Smooth muscle cell (in vitro differentiated cells): ENCODE results near the gene SPTBN4. TPM values are rescaled to one million over a fixed set of nuclear protein-coding genes. Genes with fewer than 3 reads are reported as not detected.

Experiments used
- DNase-seq: peaks from one replicate; lab custom pipeline; 2025; ENCODE audit not compliant: unreplicated experiment; lab: John Stamatoyannopoulos, UW
- H2AFZ ChIP-seq: fragments of 200-600 bp; sonication (generic); 2 replicates; pipeline ENCODE4 v1.6.0; 2016; ENCODE audit warnings: antibody characterized with exemption, low read depth, mild to moderate bottlenecking
- H3F3A ChIP-seq: fragments of 200-600 bp; sonication (generic); 2 replicates; pipeline ENCODE4 v1.6.0; 2017; ENCODE audit warnings: antibody characterized with exemption, low read depth
- H3K27ac ChIP-seq: fragments of 200-600 bp; sonication (generic); 2 replicates; pipeline ENCODE4 v1.5.1; 2016; ENCODE audit warnings: low read depth, mild to moderate bottlenecking
- H3K27me3 ChIP-seq: fragments of 200-600 bp; sonication (generic); 2 replicates; pipeline ENCODE4 v1.6.1; 2016; ENCODE audit warnings: low read depth, mild to moderate bottlenecking
- H3K36me3 ChIP-seq: fragments of 200-600 bp; sonication (generic); 2 replicates; pipeline ENCODE4 v1.5.1; 2016; ENCODE audit warnings: low read depth
- H3K4me1 ChIP-seq: fragments of 200-600 bp; sonication (generic); 2 replicates; pipeline ENCODE4 v1.5.1; 2016; ENCODE audit warnings: low read depth
- H3K4me2 ChIP-seq: fragments of 200-600 bp; sonication (generic); 2 replicates; pipeline ENCODE4 v1.6.0; 2016; ENCODE audit warnings: mild to moderate bottlenecking
- H3K4me3 ChIP-seq: fragments of 200-600 bp; sonication (generic); 2 replicates; pipeline ENCODE4 v1.5.1; 2016; ENCODE audit warnings: mild to moderate bottlenecking
- H3K79me2 ChIP-seq: fragments of 200-600 bp; sonication (generic); 2 replicates; pipeline ENCODE4 v1.6.0; 2016; ENCODE audit warnings: low read depth, mild to moderate bottlenecking
- H3K9ac ChIP-seq: fragments of 200-600 bp; sonication (generic); 2 replicates; pipeline ENCODE4 v1.6.0; 2016; ENCODE audit warnings: low read depth
- H3K9me3 ChIP-seq: fragments of 200-600 bp; sonication (generic); replicated peaks from 2 replicates; pipeline ENCODE4 v1.5.1; 2016; ENCODE audit warnings: low read depth
- H4K20me1 ChIP-seq: fragments of 200-600 bp; sonication (generic); 2 replicates; pipeline ENCODE4 v1.6.0; 2016; ENCODE audit warnings: low read depth
- WGBS: methylation state at CpG from one replicate; pipeline ENCODE4 v1.1.7; 2016; ENCODE audit warnings: low lambda C conversion rate; 5-methylcytosine and 5-hydroxymethylcytosine counted together
- polyA plus RNA-seq: library from polyadenylated mRNA; unstranded; fragments of >200 nt; fragmentation: Nextera tagmentation; extraction: Ambion mirVana; gene quantifications from 2 replicates; pipeline ENCODE4 v1.2.1, GENCODE V29; 2016
- total RNA-seq: library from RNA; depleted of rRNA; stranded (reverse); fragments of >200 nt; gene quantifications from 2 replicates; pipeline ENCODE4 v1.2.3, GENCODE V29; 2014
- TF ChIP-seq, protein P1 (sequence below): fragments of 200-600 bp; sonication (generic); IDR thresholded peaks from 2 replicates; pipeline ENCODE4 v1.5.1; 2017; ENCODE audit warnings: borderline replicate concordance, mild to moderate bottlenecking, antibody characterized with exemption; ENCODE audit not compliant: insufficient read depth, poor library complexity, severe bottlenecking

Gene SPTBN4
- total and polyA plus RNA-seq, 2 experiments from 2014 or later, result 1.0 to 1.2 TPM

DNA sequence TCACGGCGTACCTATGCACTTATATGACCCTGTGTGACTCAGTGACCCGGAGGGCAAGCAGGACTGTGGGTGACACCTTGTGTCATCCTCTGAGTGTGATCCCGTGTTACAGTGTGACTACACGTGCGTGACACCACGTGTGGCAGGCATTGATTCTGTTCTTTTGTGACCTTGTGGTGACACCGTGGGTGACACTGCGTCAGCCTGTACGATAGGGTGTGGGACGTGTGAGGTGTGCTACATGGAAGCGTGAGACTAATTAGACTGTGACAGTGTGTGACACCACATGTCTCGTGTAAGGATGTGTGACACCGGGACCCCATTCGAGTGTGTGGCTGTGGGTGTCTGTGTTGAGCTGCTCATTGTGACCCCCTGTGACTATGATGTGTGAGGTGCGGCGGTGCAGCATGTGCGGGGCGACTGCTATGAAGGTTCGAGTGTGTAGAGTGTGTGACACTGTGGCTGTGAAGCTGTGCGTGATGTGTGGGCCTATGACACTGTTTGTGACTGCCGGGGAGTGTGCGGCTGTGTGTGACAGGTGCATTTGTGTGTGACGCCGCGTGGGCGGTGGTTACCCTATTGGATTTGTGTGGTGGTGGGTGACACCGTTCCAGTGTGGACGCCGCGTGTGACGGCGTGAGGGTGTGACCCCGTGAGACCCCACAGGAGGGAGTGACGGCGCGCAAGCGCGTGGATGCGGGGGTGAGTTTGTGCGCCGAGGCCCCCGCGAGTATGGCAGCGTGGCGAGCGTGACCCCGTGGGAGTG is 399 bp upstream of the SPTBN4 start:
- no peak for DNase-seq
- H3K4me1 ChIP-seq, result peaks cover 4% of the 10 kb centered on the region
- H3F3A ChIP-seq, result no peaks in the 10 kb centered on the region
- peak overlapping the region; percentile 88 for H3K4me2 ChIP-seq
- H3K9ac ChIP-seq, result no peak overlapping the region
- H3K27ac ChIP-seq, result no peak overlapping the region
- H3K9me3 ChIP-seq, result no peaks in the 10 kb centered on the region
- H4K20me1 ChIP-seq, result no peaks in the 10 kb centered on the region
- TF ChIP-seq, protein P1, sequence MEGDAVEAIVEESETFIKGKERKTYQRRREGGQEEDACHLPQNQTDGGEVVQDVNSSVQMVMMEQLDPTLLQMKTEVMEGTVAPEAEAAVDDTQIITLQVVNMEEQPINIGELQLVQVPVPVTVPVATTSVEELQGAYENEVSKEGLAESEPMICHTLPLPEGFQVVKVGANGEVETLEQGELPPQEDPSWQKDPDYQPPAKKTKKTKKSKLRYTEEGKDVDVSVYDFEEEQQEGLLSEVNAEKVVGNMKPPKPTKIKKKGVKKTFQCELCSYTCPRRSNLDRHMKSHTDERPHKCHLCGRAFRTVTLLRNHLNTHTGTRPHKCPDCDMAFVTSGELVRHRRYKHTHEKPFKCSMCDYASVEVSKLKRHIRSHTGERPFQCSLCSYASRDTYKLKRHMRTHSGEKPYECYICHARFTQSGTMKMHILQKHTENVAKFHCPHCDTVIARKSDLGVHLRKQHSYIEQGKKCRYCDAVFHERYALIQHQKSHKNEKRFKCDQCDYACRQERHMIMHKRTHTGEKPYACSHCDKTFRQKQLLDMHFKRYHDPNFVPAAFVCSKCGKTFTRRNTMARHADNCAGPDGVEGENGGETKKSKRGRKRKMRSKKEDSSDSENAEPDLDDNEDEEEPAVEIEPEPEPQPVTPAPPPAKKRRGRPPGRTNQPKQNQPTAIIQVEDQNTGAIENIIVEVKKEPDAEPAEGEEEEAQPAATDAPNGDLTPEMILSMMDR, result no peak
- H3K36me3 ChIP-seq, result no peaks in the 10 kb centered on the region
- 55% methylated on average over 32 of the region's 48 CpGs for WGBS
- H3K4me3 ChIP-seq, result peak overlapping the region; percentile 41
- H2AFZ ChIP-seq, result no peak overlapping the region
- H3K27me3 ChIP-seq, result peaks cover 14% of the 10 kb centered on the region
- H3K79me2 ChIP-seq, result no peaks in the 10 kb centered on the region

DNA sequence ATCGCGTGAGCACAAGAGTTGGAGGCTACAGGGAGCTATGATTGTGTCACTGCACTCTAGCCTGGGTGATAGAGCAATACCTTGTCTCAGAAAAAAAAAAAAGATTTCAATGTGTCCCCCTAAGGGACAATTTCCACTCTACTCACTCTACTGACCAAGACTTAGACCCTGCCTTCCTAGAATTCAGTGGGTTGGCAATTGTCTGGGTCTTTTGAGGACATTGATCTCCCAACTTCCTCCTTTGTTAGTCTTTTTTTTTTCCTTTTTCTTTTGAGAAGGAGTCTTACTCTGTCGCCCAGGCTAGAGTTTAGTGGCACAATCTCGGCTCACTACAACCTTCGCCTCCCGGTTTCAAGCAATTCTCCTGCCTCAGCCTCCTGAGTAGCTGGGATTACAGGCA is 2.2 kb downstream of the SPTBN4 start:
- H3K9me3 ChIP-seq, result no peaks in the 10 kb centered on the region
- H3K4me3 ChIP-seq, result no peak overlapping the region
- H3K4me2 ChIP-seq, result no peak overlapping the region
- peaks cover 14% of the 10 kb centered on the region for H3K27me3 ChIP-seq
- H3K9ac ChIP-seq, result no peak overlapping the region
- DNase-seq, result no peak
- no peaks in the 10 kb centered on the region for H4K20me1 ChIP-seq
- peaks cover 4% of the 10 kb centered on the region for H3K4me1 ChIP-seq
- TF ChIP-seq, protein P1, result no peak
- no peaks in the 10 kb centered on the region for H3F3A ChIP-seq
- no peak overlapping the region for H2AFZ ChIP-seq
- no peaks in the 10 kb centered on the region for H3K79me2 ChIP-seq
- no peaks in the 10 kb centered on the region for H3K36me3 ChIP-seq
- 97% methylated on average over 6 of the region's 6 CpGs for WGBS
- no peak overlapping the region for H3K27ac ChIP-seq

DNA sequence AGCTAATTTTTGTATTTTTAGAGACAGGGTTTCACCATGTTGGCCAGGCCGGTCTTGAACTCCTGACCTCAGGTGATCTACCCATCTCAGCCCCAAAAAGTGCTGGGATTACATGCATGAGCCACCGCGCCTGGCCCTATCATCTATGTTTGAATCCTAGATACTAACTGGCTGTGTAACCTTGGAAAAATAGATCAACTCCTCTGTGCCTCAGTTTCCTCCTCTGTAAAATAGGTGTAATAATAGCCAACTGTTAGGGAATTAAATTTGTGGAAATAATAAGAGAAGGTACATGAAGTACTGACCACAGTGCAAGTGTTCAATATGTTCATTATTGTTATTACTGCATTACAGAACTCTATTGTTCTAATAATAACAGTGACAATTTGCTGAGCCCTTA is 4.3 kb downstream of the SPTBN4 start:
- no peak overlapping the region for H2AFZ ChIP-seq
- 99% methylated on average over 3 of the region's 3 CpGs for WGBS
- no peak overlapping the region for H3K4me3 ChIP-seq
- DNase-seq, result no peak
- H3K27me3 ChIP-seq, result peaks cover 14% of the 10 kb centered on the region
- no peak overlapping the region for H3K9ac ChIP-seq
- H3K4me2 ChIP-seq, result no peak overlapping the region
- no peaks in the 10 kb centered on the region for H3K9me3 ChIP-seq
- H3K79me2 ChIP-seq, result no peaks in the 10 kb centered on the region
- H3F3A ChIP-seq, result no peaks in the 10 kb centered on the region
- H3K4me1 ChIP-seq, result peaks cover 2% of the 10 kb centered on the region
- TF ChIP-seq, protein P1, result no peak
- no peak overlapping the region for H3K27ac ChIP-seq
- H4K20me1 ChIP-seq, result no peaks in the 10 kb centered on the region
- H3K36me3 ChIP-seq, result no peaks in the 10 kb centered on the region

DNA sequence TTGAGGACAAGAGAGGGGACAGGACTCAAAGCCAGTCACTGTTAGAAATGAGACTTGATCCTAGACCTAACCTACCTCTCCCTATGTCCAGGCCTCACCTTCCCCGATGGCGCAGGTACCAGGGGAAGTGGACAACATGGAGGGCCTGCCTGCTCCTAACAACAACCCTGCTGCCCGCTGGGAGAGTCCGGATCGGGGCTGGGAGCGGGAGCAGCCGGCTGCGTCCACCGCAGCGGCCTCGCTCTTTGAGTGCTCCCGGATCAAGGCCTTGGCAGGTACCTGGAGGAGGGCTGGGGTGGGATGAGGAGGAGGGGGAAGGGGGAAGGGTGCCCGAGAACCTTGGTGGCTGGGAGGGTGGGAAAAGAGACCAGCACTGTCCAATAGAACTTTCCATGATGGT is 5.7 kb downstream of the SPTBN4 start:
- H3F3A ChIP-seq, result no peaks in the 10 kb centered on the region
- peaks cover 3% of the 10 kb centered on the region for H3K27me3 ChIP-seq
- WGBS, result 95% methylated on average over 13 of the region's 13 CpGs
- no peak overlapping the region for H3K4me3 ChIP-seq
- TF ChIP-seq, protein P1, result no peak
- no peak overlapping the region for H3K9ac ChIP-seq
- no peaks in the 10 kb centered on the region for H3K9me3 ChIP-seq
- no peak overlapping the region for H3K4me2 ChIP-seq
- no peaks in the 10 kb centered on the region for H3K36me3 ChIP-seq
- H2AFZ ChIP-seq, result no peak overlapping the region
- DNase-seq, result no peak
- no peaks in the 10 kb centered on the region for H4K20me1 ChIP-seq
- no peaks in the 10 kb centered on the region for H3K79me2 ChIP-seq
- no peak overlapping the region for H3K27ac ChIP-seq
- no peaks in the 10 kb centered on the region for H3K4me1 ChIP-seq
